Stomach smooth muscle (tissue), 2 donors: ENCODE data around the gene SPINDOC.

Experiments
- H3K27ac ChIP-seq: one replicate; pipeline ENCODE4 v1.7.0; 2013; ENCODE audit warnings: mild to moderate bottlenecking, low read length, inconsistent platforms
- H3K27me3 ChIP-seq, 2 donors: one replicate each; pipeline ENCODE4 v1.7.0; 2013; ENCODE audit warnings: low read length in 2 of 2; ENCODE audit not compliant: insufficient read depth in 2 of 2, control insufficient read depth in 1 of 2
- H3K36me3 ChIP-seq, 2 donors: one replicate each; pipeline ENCODE4 v1.7.0; 2013; ENCODE audit warnings: low read length in 2 of 2; ENCODE audit not compliant: control insufficient read depth in 2 of 2, insufficient read depth in 2 of 2
- H3K4me1 ChIP-seq: one replicate; pipeline ENCODE4 v1.7.0; 2013; ENCODE audit warnings: low read length; ENCODE audit not compliant: control insufficient read depth, insufficient read depth
- H3K4me3 ChIP-seq, 2 donors: one replicate each; pipeline ENCODE4 v1.7.0; 2013; ENCODE audit warnings: low read length in 2 of 2
- H3K9ac ChIP-seq, 2 donors: one replicate each; pipeline ENCODE4 v1.7.0; 2013; ENCODE audit warnings: low read length in 2 of 2, mild to moderate bottlenecking in 1 of 2
- H3K9me3 ChIP-seq, 2 donors: one replicate each; pipeline ENCODE4 v1.7.0; 2013; ENCODE audit warnings: low read length in 2 of 2; ENCODE audit not compliant: control insufficient read depth in 2 of 2
- donor health status: healthy.
- donor health status: Pancreatic carcinoma.

Gene SPINDOC

DNA sequence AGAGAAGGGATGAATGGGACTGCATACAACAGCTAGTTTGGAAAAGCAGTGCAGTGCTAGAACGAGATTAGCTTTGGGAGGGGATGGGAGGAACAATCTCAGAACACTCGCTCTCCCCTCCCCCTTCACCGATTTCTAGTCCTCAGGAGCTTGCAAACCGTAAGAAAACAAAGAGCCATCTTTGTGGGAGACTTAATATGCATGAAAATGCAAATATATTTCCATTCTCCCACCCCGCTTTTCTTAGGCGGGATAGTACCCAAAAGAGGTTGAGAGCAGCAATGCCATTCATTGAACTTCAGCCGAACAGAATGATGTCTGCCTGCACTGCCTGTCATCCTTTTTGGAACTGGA, 1.1 kb downstream of the SPINDOC start:
- H3K27ac ChIP-seq: peak overlapping the region; percentile 80
- H3K4me3 ChIP-seq: peak overlapping the region; percentile 65 to 92
- H3K9me3 ChIP-seq: no peaks in the 10 kb centered on the region
- no peaks in the 10 kb centered on the region for H3K27me3 ChIP-seq
- peak overlapping the region; percentile 81 to 89 for H3K9ac ChIP-seq
- H3K36me3 ChIP-seq: peaks cover 4 to 16% of the 10 kb centered on the region in 2 donors
- peaks cover 31% of the 10 kb centered on the region for H3K4me1 ChIP-seq

DNA sequence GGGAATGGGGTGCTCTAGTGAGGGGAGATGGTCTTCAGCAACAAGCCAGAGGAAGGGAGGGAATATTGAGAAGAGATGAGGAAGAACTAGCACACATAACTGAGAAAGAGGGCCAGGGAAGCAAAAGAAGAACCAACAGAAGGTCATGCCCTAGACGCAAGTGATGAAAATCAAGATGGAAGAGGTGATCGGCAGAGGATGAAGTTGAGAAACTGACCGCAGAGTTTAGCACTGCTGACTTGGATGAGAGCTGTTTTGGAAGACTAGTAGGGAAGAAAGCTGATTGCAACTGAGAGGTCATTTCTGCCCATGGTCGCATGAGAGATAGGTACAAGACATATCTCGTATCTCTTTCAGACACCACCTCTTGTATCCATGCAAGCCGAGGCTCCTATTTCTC, 2.9 kb downstream of the SPINDOC start:
- Histone ChIP-seq H3K4me3 (no peak overlapping the region), H3K36me3 (peaks cover 14 to 23% of the 10 kb centered on the region in 2 donors), H3K9me3 (no peaks in the 10 kb centered on the region), H3K4me1 (peaks cover 31% of the 10 kb centered on the region), H3K9ac (no peak overlapping the region), H3K27ac (no peak overlapping the region), H3K27me3 (no peaks in the 10 kb centered on the region)

DNA sequence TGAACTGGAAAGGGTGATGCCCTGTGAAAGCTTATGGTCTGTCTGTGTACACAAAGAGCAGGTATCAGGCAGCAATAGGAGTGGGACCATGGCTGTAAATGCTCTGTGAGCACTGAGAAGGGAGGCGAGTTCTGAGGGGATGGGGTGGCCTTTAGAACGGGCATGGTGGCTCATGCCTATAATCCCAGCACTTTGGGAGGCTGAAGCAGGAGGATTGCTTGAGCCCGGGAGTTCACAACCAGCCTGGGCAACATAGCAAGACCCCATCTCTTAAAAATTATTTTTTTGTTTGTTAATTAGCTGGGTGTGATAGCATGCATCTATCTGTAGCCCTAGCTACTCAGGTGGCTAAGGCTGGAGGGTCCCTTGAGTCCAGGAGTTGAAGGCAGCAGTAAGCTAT, 3.5 kb downstream of the SPINDOC start:
- H3K9ac ChIP-seq: no peak overlapping the region
- peaks cover 19 to 29% of the 10 kb centered on the region in 2 donors for H3K36me3 ChIP-seq
- no peak overlapping the region for H3K27ac ChIP-seq

DNA sequence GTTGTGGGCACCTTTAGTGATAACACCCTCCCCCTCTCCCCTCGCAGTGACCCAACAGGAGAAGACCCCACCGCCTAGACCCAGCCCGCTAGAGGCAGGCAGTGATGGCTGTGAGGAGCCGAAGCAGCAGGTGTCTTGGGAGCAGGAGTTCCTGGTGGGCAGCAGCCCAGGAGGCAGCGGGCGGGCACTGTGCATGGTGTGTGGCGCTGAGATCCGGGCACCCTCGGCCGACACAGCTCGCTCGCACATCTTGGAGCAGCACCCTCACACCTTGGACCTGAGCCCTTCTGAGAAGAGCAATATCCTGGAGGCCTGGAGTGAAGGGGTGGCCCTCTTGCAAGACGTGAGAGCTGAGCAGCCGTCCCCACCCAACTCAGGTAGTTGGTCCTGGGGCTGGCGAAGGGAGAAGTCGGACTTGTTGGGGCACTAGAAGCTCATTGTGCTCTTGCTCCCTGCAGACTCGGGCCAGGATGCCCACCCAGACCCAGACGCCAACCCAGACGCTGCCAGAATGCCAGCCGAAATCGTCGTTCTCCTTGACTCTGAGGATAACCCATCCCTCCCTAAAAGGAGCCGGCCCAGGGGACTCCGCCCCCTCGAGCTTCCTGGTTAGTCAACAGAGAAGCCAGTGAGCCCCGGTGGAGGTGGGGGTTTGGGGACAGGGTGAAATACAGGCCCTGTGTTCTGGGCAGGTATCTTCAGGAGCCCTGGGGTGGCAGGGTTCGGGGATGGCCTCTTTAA, 4.7 kb downstream of the SPINDOC start:
- no peak overlapping the region for H3K4me3 ChIP-seq
- H3K9me3 ChIP-seq: no peaks in the 10 kb centered on the region
- H3K27me3 ChIP-seq: no peaks in the 10 kb centered on the region
- no peak overlapping the region for H3K27ac ChIP-seq
- H3K36me3 ChIP-seq: peaks cover 30 to 41% of the 10 kb centered on the region in 2 donors
- H3K9ac ChIP-seq: no peak overlapping the region
- peaks cover 24% of the 10 kb centered on the region for H3K4me1 ChIP-seq

More for the DNA sequence above, 3.5 kb downstream of the SPINDOC start:
- Histone ChIP-seq H3K9me3 (no peaks in the 10 kb centered on the region), H3K4me3 (no peak overlapping the region), H3K4me1 (peaks cover 31% of the 10 kb centered on the region), H3K27me3 (no peaks in the 10 kb centered on the region)

DNA sequence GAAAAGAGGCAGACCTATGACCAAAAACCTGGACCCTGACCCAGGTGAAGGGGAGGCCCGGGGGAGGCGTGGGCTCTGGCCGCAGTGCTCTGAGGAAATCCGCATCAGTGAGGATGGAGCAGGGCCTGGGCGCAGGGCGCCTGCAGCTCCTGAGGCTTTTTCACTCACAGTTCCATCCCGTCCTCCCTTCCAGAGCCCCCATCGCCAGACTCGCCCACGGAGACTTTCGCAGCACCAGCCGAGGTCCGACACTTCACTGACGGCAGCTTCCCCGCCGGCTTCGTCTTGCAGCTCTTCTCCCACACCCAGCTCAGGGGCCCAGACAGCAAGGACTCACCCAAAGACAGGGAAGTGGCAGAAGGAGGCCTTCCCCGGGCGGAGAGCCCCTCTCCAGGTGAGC, 5.4 kb downstream of the SPINDOC start:
- H3K27ac ChIP-seq: no peak overlapping the region
- no peak overlapping the region for H3K4me3 ChIP-seq
- peaks cover 36 to 44% of the 10 kb centered on the region in 2 donors for H3K36me3 ChIP-seq

DNA sequence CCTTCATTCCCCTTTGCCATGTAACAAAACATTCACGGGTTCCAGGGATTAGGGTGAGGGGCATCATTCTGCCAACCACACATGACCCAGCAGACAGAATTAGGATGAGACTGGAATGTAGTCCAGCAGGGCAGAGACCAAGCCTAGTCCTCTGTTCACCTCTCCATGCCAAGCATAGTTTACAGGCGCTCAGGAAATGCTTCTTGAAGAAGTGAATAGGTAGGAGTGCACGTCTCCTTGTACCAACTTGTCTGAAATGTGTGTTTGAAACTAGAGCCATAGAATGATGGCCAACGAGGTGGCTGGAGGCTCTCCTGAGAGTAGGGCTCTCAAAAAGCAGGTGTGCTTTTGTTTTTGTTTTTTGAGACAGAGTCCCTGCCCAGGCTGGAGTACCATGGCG, 8.2 kb downstream of the SPINDOC start:
- H3K36me3 ChIP-seq: peaks cover 49 to 54% of the 10 kb centered on the region in 2 donors

More for the DNA sequence above, 5.4 kb downstream of the SPINDOC start:
- Histone ChIP-seq H3K9ac (no peak overlapping the region), H3K9me3 (no peaks in the 10 kb centered on the region), H3K27me3 (no peaks in the 10 kb centered on the region), H3K4me1 (peaks cover 24% of the 10 kb centered on the region)

DNA sequence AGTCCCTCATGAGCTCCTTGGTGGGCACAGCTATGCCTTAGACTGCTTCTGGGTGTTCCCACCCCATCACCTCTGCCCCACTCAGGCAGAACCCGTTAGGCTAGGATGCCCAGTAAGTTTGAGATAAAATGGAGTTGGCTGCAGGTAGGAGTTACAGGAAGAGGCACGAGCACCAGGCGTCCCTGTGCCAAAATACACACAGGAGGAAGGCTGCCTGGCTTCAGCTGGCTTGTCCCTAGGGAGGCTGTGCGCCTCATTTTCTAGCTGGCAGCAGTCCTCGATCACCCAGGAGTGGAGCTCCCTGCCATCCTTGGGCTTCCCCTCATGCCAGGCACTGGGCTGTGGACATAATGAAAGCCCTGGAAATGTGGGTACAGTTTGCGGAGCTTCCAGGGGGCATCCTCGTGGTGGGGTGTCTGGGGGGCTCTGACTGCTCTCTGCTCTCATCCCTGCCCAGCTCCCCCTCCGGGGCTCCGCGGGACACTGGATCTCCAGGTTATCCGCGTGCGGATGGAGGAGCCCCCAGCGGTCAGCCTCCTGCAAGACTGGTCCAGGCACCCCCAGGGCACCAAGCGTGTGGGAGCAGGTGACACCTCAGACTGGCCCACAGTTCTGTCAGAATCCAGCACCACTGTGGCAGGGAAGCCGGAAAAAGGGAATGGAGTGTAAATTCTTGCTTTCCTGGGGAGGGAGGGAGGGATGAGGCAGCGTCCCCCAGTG, 13.4 kb downstream of the SPINDOC start:
- Histone ChIP-seq H3K27ac (no peak overlapping the region), H3K9ac (no peak overlapping the region), H3K4me1 (no peaks in the 10 kb centered on the region), H3K4me3 (no peak overlapping the region), H3K27me3 (no peaks in the 10 kb centered on the region), H3K36me3 (peaks cover 33 to 38% of the 10 kb centered on the region in 2 donors), H3K9me3 (no peaks in the 10 kb centered on the region)

More for the DNA sequence above, 8.2 kb downstream of the SPINDOC start:
- no peaks in the 10 kb centered on the region for H3K27me3 ChIP-seq
- H3K27ac ChIP-seq: no peak overlapping the region
- H3K9me3 ChIP-seq: no peaks in the 10 kb centered on the region
- H3K4me1 ChIP-seq: peaks cover 4% of the 10 kb centered on the region
- H3K9ac ChIP-seq: no peak overlapping the region
- no peak overlapping the region for H3K4me3 ChIP-seq

DNA sequence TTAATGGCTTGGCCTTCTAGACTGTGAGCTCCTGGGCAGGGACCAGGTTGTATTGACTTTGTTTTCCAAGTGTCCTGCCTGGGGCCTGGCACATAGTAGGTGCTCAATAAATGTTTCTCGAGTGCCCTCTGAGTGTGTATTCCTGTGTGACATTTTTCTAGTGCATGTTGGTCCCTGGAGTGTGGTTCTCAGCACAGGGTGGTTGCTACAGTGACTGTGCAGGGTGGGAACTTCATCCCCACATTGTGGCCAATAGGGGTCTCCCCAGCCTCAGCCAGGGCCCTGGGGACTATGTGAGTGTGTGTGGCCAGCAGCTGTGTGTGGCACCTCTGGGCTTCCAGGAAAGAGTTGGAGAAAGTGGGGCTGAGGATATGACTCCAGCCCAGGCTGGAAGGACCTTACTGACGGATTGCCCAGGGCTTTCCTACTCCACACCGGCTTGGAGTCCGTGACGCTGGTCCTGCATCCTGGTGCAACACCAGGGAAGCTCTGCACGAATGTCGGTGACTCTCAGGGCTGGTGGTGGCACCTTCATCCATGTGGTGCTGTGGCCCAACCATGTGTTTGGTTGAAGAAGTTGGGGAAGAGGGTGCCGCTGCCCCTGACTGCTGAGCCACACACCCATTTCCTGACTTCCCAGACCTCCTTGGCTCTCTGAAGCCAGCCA, 16.7 kb downstream of the SPINDOC start:
- H3K9ac ChIP-seq: no peak overlapping the region
- no peak overlapping the region for H3K4me3 ChIP-seq
- H3K36me3 ChIP-seq: peaks cover 12% of the 10 kb centered on the region in 2 donors
- no peak overlapping the region for H3K27ac ChIP-seq
- no peaks in the 10 kb centered on the region for H3K4me1 ChIP-seq
- H3K9me3 ChIP-seq: no peaks in the 10 kb centered on the region
- no peaks in the 10 kb centered on the region for H3K27me3 ChIP-seq

DNA sequence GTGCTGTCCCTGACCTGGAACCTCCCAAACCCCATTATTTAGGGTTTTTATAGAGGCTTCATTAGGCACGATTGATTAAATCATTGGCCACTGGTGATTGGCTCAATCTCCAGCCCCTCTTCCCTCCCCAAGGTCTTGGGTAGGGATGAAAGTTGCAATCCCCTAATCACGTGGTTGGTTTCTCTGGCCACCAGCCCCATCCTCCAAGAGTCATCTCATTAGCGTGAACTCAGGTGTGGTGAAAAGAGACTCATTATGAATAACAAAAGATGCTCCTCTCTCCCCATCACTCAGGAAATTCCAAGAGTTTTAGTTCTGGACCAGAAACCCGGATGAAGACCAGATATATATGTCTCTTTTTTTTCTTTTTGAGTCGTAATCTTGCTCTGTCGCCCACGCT, 18.1 kb downstream of the SPINDOC start:
- Histone ChIP-seq H3K4me1 (no peaks in the 10 kb centered on the region), H3K27me3 (no peaks in the 10 kb centered on the region), H3K36me3 (peaks cover 6 to 7% of the 10 kb centered on the region in 2 donors), H3K27ac (no peak overlapping the region), H3K9ac (no peak overlapping the region), H3K9me3 (no peaks in the 10 kb centered on the region), H3K4me3 (no peak overlapping the region)

DNA sequence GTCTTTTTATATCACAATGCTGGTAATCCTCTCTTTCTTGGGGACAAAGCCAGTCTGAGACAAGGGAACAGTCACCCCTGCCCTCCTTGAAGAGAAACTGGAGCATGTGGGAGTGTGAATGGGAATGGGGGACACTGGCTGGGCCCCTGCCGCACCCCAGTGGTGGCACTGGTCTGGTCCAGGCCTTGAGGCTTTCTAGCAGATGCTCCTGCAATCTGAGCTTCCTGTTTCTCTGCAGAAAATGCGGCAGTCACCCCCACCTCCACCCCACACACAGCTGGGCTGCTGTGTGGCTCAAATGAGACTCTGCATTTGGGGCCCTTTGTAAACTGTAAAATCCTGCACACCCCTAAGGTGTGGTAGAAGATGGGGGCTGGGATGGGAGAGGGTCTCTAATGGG, 19.1 kb downstream of the SPINDOC start:
- peaks cover 2% of the 10 kb centered on the region for H3K4me1 ChIP-seq
- no peaks in the 10 kb centered on the region for H3K27me3 ChIP-seq
- no peak overlapping the region for H3K4me3 ChIP-seq
- no peak overlapping the region for H3K27ac ChIP-seq
- no peak overlapping the region for H3K9ac ChIP-seq
- peaks cover 0 to 2% of the 10 kb centered on the region in 2 donors for H3K36me3 ChIP-seq
- no peaks in the 10 kb centered on the region for H3K9me3 ChIP-seq
